ENCODE measurements around the gene TUBB3.
A peak's percentile ranks its signal among the peaks of the same experiment; 100 is the strongest.

DNA sequence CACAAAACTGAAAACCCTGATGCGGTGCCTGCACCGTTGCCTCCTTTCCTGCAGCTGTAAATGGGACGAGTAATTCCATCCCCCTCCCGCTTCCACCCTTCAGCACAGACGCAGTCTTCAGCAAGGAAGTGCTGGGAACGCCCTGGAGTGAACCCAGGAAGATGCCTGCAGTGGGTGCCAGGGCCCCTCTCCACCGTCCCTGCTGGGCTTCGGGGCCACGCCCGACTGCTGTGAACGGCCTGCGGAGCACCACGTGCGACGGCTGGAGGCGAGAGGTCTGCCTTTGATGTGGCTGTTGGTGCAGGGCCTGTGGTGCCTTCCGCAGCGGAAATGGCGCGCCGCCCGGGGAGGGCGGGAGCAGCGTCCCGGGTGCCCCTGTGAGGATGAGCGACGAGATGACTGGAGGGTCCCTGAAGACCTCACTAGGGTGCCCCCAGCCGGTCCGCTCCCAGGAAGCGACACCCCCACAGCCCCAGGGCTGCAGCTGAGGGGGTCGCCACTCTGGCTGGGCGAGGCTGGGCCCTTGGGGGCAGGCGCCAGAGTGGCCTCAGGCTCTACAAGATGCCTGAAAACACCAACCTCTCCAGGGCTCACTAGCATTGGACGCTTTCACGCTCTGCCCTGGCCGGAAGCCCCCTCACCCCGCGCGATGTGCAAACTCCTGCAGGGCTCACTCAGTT lies 5.2 kb upstream of the TUBB3 start:
- TF ChIP-seq POLR2AphosphoS5 (IDR thresholded peaks at IDR 0.05), result peak; percentile 30
- TF ChIP-seq, protein P1, sequence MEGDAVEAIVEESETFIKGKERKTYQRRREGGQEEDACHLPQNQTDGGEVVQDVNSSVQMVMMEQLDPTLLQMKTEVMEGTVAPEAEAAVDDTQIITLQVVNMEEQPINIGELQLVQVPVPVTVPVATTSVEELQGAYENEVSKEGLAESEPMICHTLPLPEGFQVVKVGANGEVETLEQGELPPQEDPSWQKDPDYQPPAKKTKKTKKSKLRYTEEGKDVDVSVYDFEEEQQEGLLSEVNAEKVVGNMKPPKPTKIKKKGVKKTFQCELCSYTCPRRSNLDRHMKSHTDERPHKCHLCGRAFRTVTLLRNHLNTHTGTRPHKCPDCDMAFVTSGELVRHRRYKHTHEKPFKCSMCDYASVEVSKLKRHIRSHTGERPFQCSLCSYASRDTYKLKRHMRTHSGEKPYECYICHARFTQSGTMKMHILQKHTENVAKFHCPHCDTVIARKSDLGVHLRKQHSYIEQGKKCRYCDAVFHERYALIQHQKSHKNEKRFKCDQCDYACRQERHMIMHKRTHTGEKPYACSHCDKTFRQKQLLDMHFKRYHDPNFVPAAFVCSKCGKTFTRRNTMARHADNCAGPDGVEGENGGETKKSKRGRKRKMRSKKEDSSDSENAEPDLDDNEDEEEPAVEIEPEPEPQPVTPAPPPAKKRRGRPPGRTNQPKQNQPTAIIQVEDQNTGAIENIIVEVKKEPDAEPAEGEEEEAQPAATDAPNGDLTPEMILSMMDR (IDR thresholded peaks at IDR 0.05), result no peak

Measured in gastroesophageal sphincter (tissue), 3 donors.